Activated naive CD8-positive, alpha-beta T cell treated with anti-CD3 and anti-CD28 coated beads, Interleukin-2, amount 50 U/mL, for 16 hours (primary cell): Measurements from ENCODE around the gene CCDC148.

Source experiments
- DNase-seq: peaks from one replicate; pipeline ENCODE4 v3.0.0-alpha.2; 2020; ENCODE audit warnings: low read depth, low spot score

Gene CCDC148

DNA sequence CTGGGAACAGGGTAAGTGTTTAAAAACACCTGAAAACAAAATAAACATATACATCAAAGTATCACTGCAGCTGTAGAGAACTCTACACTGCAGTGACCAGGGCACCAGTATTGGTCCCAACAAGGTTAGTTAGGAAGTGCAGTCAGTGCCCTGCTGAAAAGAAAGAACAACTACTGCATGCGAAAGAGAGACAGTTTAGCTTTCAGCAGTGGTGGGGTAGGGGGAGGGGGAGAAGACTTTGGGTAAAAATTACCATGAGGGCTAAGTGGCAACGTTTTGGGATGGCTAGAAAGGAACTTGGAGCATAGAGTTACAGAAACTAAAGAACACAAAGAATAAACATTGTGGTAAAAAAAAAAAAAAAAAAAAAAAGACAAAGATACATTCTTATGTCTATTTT, 242.8 kb downstream of the CCDC148 start:
- DNase-seq = no peak

DNA sequence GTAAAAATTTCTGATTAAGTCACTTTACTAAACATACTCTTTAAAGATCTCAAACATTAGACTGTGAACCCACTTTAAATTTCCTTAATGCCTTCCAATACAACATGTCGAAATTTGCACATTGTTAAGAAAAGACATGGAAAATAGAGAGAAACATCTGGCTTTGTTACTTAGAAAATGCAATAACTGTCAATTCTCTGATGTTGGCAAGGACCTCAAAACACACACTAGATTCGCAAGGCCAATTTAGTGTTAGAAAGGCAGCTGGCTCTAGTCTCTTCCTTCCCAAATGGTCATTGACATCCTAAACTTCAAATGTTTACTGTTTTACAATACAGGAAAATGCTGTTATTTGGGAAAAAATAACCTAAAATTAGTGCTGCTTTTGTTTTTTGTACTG, 244.3 kb downstream of the CCDC148 start:
- no peak for DNase-seq

DNA sequence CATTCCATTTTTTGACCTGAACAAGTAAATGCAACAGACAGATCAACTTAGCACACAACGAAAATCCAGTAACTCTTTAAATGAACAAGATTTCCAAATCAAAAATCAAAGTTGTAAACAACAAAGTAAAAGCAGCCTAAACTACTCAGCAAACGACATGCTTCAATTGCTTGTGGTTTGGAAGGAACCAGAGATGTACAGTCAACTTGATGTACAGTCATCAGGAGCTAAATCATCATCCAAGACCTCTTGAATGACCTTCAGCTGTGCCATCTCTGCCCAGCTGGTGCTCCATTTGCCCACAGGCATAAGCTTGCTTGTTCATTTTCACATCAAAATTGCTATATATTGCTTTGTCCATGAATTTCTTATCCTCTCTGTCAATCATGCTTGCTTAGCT, 245.1 kb downstream of the CCDC148 start:
- no peak for DNase-seq

DNA sequence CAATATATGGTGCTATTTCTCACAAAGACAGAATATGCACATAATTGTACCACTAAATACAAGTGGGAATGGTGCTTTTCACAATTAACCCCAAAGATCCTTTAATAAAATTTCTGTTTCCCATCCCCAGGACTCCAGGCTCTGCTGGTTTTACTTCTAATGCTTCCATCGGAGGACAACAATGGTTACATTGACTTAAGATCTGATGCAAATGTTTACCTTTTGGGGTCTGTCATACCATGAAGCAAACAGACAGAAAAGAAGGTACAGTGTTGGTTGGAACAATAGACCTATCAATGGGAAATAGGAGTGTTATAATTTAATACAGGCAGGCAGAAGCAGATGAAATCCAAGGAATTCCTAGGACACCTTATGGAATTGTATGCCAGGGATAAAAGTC, 249.2 kb downstream of the CCDC148 start:
- DNase-seq = no peak

DNA sequence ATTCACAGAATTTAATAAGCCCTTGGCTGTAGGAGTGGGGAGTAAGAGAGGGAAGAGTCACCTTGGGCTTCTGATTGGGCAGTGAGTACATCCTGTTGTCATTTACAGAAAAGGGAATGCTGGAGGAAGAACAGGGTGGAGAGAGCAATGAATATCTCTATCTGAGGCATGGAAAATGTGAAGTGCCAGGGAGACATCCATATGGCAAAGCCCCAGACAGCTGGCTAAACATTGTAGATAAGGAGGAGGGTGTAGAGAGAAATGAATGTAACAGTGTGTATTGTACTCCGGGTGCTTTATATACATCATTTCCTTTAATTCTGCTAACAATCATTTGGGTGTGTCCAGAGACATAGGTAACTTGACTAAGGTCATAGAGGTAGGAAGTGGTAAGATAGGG, 251.3 kb downstream of the CCDC148 start:
- DNase-seq = no peak

DNA sequence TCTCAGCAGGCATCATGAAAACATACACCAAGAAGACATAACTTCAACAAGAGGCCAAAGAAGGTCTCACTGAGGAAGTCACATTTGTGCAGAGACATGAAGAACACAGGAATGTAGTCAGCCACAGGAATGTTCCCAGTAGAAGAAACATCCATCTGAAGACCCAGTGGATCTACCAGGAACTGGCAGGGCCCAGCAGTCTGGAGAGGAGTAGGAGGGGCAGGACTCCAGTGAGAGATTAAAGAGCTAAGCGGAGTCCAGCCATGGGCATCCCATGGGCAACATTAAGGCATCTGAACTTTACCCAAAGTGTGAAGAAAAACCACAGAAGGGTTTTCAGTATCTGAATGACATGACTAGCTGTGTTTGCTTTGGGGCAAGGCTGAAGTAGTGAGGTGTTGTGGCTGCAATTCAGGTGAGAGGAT, 251.8 kb downstream of the CCDC148 start:
- DNase-seq = no peak

DNA sequence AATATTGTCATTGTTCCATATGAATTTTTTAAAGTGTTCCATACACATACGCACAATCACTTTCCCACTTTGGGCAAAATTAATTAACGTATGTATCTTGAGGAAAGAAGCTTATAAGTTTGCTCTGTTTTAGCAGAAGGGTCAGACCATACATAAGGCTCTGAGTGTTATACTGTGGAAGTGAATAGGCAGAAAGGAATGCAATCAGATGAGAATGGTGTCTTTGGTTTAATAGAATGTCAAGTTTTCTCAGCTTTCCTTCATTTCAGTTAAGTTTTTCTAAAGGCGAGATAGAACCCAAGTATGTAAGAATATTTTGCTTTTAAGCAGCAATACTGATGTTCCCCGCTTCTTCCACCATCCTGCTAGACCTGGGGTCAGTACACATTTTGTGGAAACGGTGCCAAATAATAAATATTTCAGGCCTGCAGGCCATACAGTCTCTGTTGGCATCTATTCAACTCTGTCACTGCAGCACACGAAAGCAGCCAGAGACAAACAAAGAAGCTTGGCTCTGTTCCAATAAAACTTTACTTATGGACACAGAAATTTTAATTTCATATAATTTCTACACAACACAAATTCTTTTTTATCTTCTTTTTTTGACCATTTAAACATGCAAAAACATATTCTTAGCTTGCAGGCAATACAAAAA, 254.3 kb downstream of the CCDC148 start:
- DNase-seq = no peak

DNA sequence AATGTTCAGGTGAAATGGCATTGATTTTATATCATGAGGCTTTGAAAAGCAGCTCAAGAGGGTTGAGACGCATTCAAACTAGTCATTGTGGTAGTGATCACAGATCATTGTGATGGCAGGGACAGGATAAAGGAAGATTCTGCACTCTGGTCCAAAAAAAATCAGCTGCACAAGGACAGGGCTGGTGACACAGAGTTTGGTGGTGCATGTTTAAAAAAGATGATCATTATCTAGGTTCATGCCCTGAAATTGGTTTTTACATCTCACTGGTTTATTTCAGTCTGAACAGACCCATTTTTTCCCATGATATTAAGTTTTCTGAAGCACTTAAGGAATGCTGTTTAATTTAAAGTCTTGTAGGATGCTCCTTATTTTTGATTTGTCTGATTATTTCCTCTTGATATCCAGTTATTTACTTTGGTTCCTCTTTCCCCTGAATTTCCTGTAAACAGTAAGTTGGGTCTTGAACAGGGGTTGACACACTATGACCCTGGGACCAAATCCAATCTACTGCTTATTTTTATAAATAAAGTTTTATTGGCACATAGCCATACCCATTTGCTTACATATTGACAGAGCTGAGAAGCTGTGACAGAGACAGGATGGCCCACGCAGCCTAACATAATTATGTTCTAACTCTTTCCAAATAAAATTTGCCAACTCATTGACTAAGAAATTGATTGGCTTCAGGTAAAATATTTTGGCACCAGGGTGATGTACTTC, 256.5 kb downstream of the CCDC148 start:
- DNase-seq = no peak

DNA sequence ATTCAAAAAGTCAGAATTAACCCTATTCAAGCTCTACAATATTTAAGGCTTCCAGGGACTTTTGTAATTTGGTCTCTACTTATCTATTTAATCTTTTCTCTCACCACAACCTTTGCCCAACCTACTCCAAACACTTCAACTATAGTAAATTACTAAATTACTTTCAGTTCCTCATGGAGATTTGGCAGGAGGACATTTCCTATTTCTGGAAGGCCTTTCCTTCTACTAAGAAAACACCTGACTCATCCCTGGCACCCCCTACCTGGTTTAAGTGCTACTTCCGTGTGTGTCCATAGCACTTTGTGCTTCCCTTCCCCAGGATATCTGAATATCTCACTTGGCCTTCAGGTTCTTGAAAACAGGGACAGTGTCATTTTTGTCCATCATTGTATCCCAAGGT, 258.6 kb downstream of the CCDC148 start:
- no peak for DNase-seq

DNA sequence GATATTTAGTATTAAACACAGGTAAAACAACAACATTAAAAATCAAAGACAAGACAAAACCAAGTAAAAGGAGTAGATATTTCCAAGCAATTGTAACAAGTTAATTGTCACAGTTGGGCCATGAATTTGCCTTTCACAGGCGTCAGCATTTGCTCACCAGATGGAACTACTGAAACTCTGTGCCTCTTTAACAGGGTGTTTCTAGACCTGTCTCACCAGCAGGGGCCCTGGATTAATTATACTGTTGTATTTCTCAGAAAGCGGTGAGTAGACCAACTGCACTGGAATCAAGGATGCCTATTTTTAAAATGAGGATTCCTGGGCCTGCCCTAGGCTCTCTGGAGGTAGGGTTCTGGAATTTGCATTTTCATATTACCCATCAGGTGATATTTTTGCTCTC, 262.3 kb downstream of the CCDC148 start:
- DNase-seq = no peak

DNA sequence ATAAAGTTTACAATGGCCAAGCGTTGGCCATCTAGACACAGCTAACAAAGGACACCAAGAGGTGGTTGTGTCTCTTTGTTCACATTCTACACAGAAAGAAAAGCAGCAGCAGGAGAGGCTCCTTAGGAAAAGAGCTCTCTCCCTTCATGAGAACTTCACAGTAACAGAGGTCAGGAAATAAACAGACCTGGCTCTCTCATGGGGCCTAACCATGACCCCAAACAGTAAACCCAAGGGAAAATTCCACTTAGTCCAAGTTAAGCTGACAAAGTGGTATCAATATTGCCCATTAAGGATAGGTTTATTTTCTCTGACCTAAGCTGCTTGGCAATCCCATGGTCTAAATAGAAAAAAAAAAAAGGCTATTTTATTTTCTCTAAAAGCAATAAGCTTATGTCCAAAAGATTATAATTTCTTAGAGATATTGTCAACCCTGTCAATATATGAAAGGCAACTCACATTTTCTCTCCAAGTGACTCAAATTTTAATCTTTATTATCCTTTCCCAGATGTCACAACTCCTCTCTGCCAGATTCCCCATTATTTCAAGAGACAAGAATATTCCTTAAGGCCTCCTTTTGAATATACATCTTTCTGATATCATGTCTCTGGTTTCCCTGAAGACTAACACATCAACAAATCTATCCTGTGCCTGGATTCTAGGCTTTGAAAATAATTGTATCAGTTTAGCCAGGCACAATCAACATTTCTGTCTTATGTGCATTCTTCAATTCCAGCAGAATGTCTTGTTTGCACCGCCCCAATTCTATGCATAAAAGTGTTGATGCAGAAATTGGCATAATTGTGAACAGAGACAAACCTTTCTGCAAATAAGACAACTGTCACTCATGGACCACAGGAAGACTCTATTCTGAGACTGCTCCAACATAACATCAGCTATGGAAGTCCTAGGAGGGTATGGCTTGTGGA, 263.8 kb downstream of the CCDC148 start:
- no peak for DNase-seq

DNA sequence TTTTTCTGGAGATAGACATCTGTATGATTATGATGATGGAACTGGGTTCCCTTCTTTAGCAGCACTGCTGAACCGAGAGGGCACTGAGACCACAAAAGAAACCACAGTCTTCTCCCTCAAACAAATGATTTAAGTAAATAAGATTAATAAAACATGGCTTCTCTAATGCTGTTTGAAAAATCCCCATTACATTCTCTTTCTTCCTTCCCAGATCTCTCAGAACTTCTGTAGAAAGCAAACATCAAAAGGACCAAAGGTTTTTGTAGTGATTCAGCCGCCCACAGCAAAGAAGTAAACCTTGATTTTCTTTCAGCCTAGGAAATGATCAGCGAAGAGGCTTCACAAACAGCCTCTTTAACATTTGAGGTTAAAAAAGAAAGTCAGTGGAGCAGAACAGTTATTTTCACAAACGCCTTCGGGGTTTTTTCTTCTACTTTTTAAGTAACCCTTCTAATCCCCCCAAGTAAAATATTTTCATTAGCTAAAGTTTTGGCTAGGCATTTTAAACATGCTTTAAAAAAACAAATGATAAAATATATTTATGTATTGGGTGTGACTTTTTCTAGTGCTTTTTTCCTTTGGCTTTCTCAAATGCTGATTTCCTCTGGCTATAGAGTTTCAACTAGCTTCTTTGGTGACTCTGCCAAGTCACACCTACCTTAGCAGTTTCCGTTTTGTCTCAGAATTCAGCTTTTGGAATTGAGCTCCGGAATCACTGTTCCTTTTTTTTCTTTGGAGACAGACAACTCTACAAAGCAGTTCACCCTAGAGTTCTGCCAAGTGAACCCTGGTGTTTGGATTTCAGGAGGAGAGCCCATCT, 265.3 kb downstream of the CCDC148 start:
- peak; percentile 7 for DNase-seq

DNA sequence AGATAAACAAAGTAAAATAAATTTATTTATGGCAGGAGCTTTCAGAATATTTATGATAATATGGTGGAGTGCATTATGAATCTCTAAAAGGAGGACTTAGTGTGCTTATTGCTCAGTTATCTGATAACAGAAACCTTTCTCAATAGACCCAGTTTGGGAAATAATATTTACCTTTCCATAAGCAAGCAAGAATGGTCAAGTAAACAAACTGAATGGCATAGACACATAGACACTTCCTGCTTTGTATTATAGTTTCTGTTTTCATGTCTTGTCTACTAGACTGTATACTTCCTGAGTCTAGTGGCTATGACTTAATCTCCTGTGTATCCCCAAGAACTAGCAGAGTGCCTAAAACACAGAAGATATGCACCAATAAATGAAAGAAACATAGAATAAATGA, 267.0 kb downstream of the CCDC148 start:
- no peak for DNase-seq

DNA sequence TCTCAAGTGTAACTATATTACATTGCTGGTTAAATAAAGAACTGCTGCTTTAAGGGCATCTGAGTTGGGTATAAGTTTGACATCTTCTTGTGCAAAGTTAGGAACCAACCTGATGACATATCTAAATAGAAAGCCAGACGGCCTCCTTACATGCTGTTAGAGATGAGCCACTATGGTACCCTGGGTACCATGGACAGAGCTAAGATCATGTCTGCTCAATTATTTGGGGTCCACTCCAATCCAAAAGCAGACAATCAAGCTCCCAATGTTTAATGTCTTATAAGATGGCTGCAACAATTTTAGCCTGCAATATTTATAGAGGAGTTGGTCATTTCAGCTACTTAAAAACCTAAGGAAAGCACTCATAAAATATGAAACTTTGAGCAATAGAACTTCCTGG, 268.6 kb downstream of the CCDC148 start:
- no peak for DNase-seq

DNA sequence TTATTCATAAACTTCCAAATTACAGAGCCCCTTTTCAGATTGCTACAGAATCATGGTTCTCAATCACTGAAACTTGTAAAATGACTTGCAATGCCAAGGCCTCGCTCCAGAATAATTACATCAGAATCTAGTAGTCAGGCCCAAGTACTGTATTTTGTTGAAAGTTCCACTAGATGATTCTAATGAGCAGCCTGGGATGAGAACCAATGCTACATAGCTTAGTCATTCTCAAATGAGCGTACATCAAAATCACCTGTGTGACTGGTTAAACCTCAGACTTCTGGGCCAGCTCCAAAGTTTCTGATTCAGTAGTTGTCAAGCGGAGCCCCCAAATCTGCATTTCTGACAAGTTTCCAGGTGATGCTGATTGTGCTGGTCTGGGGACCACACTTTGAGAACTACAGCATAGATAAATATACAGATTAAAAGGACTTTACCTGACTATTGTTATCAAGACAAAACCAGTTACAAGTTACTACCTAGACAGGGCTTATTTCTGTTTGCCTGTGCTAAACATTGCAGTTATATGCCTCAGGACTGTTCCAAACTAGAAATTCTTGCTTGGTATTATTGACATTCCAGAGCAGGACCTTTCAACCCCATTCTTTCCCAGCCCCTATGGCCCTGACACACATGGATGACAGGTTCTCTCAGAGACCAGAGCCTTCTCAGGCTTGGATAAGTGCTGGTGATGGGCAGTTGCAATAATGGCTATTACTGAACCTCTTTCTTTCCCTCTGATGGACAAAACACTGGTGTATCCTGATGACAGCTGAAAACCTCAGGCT, 271.8 kb downstream of the CCDC148 start:
- no peak for DNase-seq

DNA sequence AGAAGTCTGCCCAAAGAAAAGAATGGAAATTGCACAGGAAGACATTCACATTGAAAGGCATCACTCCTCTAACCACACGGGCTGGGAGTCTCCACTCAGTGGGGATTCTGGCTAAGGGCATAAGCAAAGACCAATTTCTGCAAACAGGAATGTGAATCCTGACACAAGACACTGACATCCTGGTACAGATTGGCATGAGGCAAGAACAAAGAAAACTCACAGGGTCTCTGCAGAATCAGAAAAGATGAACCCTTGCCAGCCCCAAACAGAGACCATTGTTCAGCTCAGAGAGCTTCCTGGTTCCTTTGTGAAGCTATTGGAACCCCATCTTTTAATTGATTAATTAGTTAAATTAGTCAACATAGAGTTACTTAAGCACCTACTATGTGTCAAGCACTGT, 272.6 kb downstream of the CCDC148 start:
- no peak for DNase-seq

DNA sequence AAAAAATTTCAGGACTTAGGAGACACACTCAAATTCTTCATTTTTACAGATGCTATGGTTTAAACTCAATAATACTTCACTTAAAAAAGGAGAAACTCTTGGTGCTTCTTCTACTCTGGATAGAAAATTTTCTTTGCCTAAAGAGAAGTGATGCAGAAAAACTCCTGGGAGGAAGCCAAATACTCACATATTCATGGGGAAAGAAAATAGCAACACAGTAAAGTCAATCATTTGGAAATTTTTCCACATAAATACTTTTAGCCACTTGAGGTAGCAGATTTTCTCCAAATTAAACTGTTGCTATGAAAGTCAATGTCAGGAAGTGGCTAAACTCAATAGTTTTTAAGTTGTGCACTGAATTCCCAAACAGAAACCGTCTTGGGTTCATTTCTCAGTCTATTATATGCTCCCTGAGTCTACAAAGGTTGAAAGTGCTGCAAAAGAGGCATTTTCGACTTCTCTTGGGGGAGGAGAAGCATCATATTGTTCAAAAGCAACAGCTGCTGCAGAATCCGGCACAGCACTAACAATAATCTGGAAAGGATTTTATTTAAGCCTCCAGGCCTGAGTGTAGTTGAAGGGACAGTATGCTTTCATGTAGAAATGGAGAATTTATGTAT, 273.8 kb downstream of the CCDC148 start:
- DNase-seq = no peak

DNA sequence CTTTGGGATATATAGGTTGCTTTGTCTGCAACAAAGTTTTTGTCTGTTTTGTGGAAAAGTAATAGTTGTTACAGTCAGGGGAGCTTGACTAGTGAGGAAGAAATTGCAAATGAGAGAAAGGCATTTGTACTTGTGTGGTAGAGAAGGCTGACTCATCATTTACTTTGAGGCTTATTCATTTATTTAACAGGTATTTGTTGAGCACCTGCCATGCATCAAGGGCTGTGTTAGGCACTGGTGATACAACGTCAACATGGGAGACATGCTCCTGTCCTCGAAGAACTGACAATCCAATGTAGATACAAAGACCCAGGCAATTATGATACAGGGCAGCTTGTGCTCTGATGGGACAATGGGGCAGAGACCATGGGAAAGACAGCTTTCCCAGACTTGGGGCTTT, 275.4 kb downstream of the CCDC148 start:
- no peak for DNase-seq

DNA sequence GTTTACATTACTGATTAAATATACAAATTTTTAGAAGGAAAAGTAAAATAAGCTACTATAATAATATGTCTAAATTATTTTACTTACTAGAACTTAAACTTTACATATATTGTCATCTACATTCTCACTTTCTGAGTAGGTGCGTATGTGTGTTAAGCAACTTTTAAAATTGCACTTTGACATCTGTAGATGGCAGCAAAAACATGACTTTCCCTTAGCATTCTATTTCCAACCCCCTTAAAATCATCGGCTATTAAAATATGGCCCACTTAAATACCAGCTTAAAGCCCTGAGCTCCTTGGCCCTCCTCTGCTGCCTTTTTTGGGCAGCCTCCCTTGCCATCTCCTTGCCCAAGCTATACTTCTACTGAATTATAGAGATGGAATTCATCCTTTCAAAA, 276.9 kb downstream of the CCDC148 start:
- no peak for DNase-seq

DNA sequence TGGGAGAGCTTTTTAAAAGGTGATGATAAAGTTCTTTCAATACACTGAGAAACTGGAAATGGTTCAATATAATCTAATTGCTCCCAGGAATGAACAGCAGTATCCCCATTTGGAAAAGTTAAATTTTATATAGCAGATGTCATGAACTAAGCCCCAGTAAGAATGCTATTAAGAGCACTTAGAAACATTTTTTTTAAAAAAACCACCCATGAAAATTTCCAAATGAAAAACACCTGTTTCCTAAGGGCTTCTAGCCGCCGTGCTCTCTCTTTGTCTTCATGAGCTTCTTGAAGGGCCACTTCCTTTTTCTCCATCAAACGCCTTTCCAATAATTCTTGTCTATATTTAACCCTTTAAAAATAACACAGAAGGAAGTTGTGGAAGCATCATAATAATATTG, 277.9 kb downstream of the CCDC148 start:
- no peak for DNase-seq
